Effector CD8-positive, alpha-beta T cell (primary cell): Measurements from ENCODE around the gene SERPINA4.
"Not testable (repeated sequence)": the region's sequence is repeated elsewhere in the genome, so short reads cannot be mapped to it uniquely, and the experiment has no call there.

Experiments used
- DNase-seq: peaks from one replicate; lab custom pipeline; 2025; lab: John Stamatoyannopoulos, UW

Gene SERPINA4

GRCh38 chr14:94569381-94570001, 8.2 kb downstream of the SERPINA4 start:
- no peak for DNase-seq

- no peak for DNase-seq
Measured at GRCh38 chr14:94570002-94570400, 8.8 kb downstream of the SERPINA4 start.

GRCh38 chr14:94570440-94570839, 9.2 kb downstream of the SERPINA4 start:
- DNase-seq: no peak

- DNase-seq: no peak
Measured at GRCh38 chr14:94571395-94571794, 10.2 kb downstream of the SERPINA4 start.

GRCh38 chr14:94571950-94572349, 10.7 kb downstream of the SERPINA4 start:
- no peak for DNase-seq

GRCh38 chr14:94572637-94573303, 11.5 kb downstream of the SERPINA4 start:
- no peak for DNase-seq

- no peak for DNase-seq
Measured at GRCh38 chr14:94573475-94574277, 12.4 kb downstream of the SERPINA4 start.

GRCh38 chr14:94574336-94574735, 13.1 kb downstream of the SERPINA4 start:
- DNase-seq: no peak

GRCh38 chr14:94575730-94576585, 14.7 kb downstream of the SERPINA4 start:
- DNase-seq: no peak

GRCh38 chr14:94577472-94577871, 16.2 kb downstream of the SERPINA4 start:
- DNase-seq: not testable (repeated sequence)

GRCh38 chr14:94578712-94579111, 17.5 kb downstream of the SERPINA4 start:
- DNase-seq: no peak

- DNase-seq: no peak
Measured at GRCh38 chr14:94581127-94581999, 20.1 kb downstream of the SERPINA4 start, which contains the start of gene SERPINA5. TSS of gene SERPINA5 (plus strand) at chr14:94581426. CDS start at chr14:94587363, 5,937 bp downstream.

GRCh38 chr14:94582199-94582750, 21.0 kb downstream of the SERPINA4 start:
- DNase-seq: no peak

GRCh38 chr14:94582851-94583250, 21.6 kb downstream of the SERPINA4 start:
- DNase-seq: no peak

GRCh38 chr14:94583557-94583956, 22.3 kb downstream of the SERPINA4 start:
- DNase-seq: no peak

- no peak for DNase-seq
Measured at GRCh38 chr14:94584591-94585280, 23.5 kb downstream of the SERPINA4 start.

- DNase-seq: no peak
Measured at GRCh38 chr14:94586635-94587034, 25.4 kb downstream of the SERPINA4 start.

GRCh38 chr14:94588311-94588710, 27.1 kb downstream of the SERPINA4 start:
- no peak for DNase-seq

GRCh38 chr14:94591073-94591472, 29.8 kb downstream of the SERPINA4 start:
- DNase-seq: no peak

- no peak for DNase-seq
Measured at GRCh38 chr14:94591871-94592270, 30.6 kb downstream of the SERPINA4 start.
